Stimulated activated CD8-positive, alpha-beta memory T cell treated with anti-CD3 and anti-CD28 coated beads, Interleukin-4, amount 100 ng/mL, for 1 hour (primary cell): ENCODE data around the gene PHEX.

ENCODE experiments used
- DNase-seq, 2 donors: peaks; one replicate each; pipeline ENCODE4 v3.0.0-alpha.2; 2020; ENCODE audit warnings: low read depth in 2 of 2, low spot score in 1 of 2

The PHEX gene

GRCh38 chrX:22097012-22097694 lies 65.0 kb downstream of the PHEX start:
- DNase-seq, result no peak

DNA sequence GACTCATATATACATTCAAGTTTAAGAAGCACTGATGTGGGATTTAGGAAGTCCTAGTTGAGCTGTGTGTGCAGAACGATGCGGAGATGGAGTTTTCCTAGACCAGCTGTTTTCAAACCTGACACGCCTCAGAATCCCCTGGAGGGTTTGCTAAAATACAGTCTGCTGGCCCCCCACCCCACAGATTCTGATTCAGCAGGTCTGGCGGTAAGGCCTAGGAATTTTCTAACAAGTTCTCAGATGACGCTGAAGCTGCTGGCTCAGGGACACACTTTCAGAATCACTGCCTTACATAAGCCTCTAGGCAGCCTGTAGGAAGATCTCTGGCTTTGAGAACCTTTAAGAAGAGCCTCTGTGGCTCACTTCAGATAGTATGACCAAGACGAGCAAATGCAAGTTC lies 73.1 kb downstream of the PHEX start:
- DNase-seq, result no peak

DNA sequence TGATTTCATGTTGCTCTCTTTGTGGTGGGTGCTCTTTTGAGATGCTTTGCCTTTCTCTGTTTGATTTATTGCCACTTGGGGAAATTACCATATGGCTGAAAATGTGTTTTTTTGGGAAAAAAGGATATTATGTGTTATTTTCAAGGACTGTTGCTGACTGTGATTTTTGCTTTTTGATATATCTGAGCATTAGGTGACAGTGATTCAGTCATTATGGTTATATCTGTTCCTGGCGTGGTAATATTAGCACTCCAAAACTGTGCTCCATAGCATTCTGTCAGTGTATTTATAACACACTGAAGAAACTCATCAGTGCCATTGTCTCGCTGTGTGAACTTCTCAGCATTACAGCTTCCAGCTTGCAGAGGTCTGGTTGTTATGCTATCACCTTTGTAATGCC lies 73.8 kb downstream of the PHEX start:
- no peak for DNase-seq

- no peak for DNase-seq
Observed at GRCh38 chrX:22109442-22109841, 77.3 kb downstream of the PHEX start.

DNA sequence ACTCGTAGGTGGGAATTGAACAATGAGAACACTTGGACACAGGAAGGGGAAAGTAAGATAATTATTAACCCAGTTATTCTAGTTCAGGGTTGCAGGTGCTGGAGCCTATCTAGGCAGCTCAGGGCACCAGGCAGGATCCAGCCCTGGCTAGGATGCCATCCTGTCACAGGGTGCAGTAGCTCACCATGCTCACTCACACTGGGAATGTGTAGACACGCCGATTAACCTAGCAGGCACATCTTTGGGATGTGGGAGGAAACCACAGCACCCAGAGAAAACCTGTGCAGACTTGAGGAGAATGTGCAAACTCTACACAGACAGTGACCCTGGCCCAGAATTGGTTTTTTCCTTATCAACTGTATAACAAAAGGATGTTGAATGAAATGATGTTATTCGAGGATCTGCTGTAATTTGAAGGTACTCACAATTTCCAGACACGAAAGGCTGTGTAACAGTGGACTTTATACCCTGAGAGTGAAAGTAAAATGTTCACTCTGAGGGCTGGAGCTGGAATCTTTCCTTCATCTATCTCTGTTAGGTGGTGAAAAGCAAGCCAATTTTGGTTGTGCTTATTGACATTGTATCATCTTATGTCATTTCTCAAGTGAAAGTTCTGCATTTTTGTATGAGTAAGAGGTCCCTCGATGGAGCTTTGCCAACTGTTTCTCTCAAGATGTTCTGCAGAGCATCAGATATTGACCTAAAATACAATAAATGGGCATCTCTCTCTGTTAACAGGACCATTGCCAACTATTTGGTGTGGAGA lies 78.8 kb downstream of the PHEX start:
- DNase-seq, result no peak

- no peak for DNase-seq
Observed at GRCh38 chrX:22116605-22117546, 84.8 kb downstream of the PHEX start.

- no peak for DNase-seq
Observed at GRCh38 chrX:22117633-22118032, 85.5 kb downstream of the PHEX start.

GRCh38 chrX:22118161-22118830 lies 86.2 kb downstream of the PHEX start:
- DNase-seq, result no peak

DNA sequence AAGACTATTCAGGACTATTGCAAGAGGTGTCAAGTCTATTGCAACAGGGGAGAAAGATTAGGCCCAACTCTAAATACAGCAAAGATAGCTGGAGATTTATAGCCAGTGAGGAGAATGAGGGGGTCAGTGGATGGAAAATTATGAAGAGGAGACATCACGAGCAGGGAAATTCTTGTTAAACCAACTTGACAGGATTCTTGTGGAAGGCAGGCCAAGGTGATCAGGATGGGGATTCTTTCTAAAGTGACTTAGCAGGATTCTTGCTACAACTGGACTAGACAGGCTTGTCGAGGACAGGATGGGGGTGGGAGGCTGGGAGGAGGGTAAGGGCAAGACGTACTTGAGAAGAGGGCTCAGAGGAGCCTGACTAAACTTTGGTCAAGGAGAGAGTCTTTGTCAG lies 89.0 kb downstream of the PHEX start:
- no peak for DNase-seq

DNA sequence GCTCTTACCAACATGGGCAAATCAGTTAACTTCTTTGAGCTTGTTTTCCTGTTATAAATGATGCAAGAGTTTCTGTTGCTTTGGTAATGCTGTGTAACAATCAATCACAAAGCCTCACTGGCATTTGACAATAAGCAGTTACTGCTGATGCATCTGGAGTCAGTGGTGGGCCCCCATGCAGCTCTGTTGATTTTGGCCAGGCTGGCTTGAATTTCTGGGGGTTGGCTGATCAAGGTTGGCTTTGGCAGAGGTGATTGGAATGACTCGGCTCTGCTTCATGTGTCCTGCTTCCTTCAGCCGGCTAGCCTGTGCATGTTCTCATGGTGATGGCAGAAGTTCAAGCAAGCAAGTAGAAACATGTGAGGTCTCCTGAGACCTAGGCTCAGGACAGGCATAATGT lies 90.4 kb downstream of the PHEX start:
- no peak for DNase-seq

DNA sequence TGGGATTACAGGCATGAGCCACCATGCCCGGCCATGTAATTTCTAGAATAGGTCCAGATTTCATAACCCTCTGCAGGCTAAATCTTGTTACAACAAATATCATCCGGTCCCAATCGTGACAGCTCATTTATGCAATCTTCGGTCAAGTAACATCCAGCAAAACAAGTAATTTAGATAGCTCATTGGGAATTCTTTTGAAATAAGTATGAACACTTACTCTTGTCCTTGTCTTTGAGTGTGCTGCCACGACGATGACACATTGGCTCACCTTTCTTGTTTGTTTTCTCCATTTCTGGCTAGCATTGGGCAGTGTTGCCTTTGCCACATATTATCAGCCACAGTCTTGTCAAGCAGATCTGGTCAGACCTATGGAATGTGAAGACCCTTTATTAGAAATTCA lies 92.0 kb downstream of the PHEX start:
- DNase-seq, result no peak

- DNase-seq, result no peak
Observed at GRCh38 chrX:22125481-22125880, 93.4 kb downstream of the PHEX start.

DNA sequence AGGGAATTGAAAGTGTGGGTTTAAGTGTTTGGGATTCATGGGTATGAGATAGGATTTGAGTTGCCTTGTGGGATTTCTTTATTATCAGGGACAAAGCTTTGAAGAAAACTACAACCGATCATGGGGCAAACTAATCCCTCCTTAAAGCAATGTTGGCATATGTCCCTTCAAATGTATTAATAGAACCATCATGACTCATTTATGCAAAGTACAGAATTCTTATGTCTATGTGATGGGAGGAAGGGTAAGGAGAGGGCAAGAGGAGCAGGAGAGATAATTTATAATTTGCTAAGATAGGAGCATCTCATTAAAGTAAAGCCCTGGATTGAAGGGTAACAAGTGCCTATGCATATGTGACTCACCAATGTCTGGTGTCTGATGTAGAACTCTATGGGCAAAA lies 94.2 kb downstream of the PHEX start:
- no peak for DNase-seq

GRCh38 chrX:22128961-22129360 lies 96.8 kb downstream of the PHEX start:
- DNase-seq, result no peak

GRCh38 chrX:22134681-22135080 lies 102.6 kb downstream of the PHEX start:
- DNase-seq, result no peak

- DNase-seq, result no peak
Observed at GRCh38 chrX:22135171-22135711, 103.1 kb downstream of the PHEX start.

DNA sequence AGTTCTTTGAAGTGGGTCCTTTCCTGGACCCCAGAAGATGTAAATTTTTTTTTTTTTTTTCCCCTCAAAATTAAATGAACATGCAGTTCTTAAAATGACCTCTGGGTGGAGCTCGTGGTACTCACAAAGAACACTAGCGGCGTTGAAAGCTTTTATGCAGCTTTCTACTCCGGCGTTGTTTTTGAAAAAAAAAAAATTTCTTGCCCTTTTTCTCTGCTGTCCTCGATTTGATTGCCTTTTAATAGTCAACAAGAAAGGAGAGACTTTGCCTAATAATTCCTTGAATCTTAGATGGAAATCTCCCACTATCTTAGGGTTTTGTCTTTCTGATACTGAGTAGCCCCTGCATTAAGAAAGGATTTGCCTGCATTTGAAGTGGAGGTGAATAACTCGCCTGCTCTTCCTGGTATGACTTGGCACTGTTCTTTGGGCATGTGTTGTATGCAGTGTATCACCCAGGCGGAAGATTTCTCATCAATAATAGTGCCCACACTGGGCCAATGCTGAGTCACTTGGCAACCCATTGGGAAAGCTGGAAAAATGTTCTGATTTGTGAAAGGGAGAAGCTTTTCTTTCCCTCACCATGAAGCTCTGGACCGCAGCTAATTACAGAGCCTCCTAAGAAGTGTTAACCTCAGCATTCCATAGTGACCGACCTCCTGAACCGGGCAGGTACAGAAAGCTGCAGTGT lies 104.0 kb downstream of the PHEX start:
- no peak for DNase-seq

DNA sequence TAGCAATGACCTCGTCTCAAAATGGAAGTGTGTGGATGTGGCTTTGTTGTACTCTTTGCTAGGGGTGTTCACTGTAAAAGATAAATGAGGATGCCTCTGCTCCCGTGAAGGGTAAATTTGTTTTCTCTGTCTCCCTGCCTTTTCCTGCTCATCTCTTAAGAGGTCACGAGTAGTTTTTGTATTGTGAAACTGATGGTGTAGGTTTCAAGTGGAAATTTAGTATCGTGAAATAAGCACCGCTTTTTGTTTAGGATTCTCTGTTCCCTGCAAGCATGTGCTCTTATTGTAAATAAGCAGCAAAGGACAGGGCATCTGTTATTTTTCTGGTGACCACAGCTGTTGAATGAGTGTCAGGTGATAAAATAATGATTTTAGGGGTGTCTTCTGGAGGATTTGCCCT lies 104.6 kb downstream of the PHEX start:
- no peak for DNase-seq

DNA sequence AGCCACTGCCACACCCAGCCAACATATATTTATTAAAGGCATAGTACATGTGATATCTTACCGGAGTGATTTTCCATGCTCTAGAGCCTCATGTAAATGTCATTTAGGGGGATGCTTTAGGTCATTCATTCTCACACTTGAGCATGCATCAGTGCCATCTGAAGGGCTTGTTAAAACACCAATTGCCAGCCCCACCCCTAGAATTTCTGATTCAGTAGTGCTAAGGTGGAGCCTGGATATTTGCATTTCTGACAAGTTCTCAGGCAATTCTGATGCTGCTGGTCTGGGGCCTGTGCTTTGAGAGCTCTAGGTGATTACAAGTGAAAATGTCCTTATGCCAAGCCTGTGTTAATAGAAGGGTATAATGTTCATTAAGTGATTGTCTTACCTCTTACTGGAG lies 107.7 kb downstream of the PHEX start:
- no peak for DNase-seq

DNA sequence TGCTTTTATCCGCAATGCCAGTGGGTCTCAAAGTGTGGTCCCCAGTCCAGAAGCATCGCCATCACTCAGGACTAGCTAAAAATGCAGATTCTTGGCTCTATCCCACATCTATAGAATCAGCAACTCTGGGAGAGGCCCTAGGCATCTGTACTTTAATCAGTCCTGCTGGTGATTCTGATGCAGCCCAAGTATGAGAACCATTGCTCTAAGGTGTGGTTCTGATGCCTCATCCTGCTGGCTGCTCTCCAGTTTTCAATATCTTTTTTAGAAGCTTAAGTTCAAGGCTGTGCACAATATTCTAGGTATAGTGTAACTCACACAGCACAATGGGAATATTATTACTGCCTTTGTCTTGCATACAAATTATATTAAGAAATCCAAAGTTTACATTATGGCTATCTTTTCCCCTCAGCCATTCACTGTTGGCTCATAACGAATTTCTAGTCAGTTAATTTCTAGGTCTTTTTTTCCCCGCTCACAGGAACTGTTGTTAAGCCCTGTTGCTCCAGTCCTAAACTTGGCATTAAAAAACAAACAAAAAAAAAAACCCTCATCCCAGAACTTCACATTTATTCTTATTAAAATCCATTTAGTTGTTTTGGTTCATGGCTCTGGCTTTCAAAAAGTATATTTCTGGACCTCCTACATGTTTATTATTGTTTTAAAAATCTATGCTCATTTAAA lies 109.1 kb downstream of the PHEX start:
- no peak for DNase-seq
